WI38 (cell line): ENCODE measurements around the gene KRT76.
"Not testable (repeated sequence)": the region's sequence is repeated elsewhere in the genome, so short reads cannot be mapped to it uniquely, and the experiment has no call there.

Source experiments
- H3K4me3 ChIP-seq: 2 replicates; pipeline ENCODE4 v1.5.1; 2011; ENCODE audit warnings: low read depth, mild to moderate bottlenecking, control low read depth, low read length
- CTCF ChIP-seq: IDR thresholded peaks from 2 replicates; pipeline ENCODE4 v1.5.1; 2012; ENCODE audit warnings: low read depth, mild to moderate bottlenecking, control low read depth, low read length

Gene KRT76

GRCh38 chr12:52795694-52796428, 18.7 kb upstream of the KRT76 start, which contains the start of gene KRT3:
Gene KRT3, minus strand, starts transcription at chr12:52796117. Its CDS starts 75 bp downstream, at chr12:52796042.
- H3K4me3 ChIP-seq = no peak within 1 kb of the TSS
- TF ChIP-seq CTCF = no peak

- H3K4me3 ChIP-seq = not testable (repeated sequence)
These were observed 18.2 kb upstream of the KRT76 start for GRCh38 chr12:52795332-52795674.

- H3K4me3 ChIP-seq = no peak overlapping the region
- no peak for TF ChIP-seq CTCF
These were observed 17.6 kb upstream of the KRT76 start for GRCh38 chr12:52794479-52795331.

GRCh38 chr12:52792185-52793029, 15.3 kb upstream of the KRT76 start:
- H3K4me3 ChIP-seq = no peak overlapping the region
- TF ChIP-seq CTCF = no peak

- H3K4me3 ChIP-seq = no peak overlapping the region
- no peak for TF ChIP-seq CTCF
These were observed 14.4 kb upstream of the KRT76 start for GRCh38 chr12:52791271-52792184.

- TF ChIP-seq CTCF = no peak
- no peak overlapping the region for H3K4me3 ChIP-seq
These were observed 13.5 kb upstream of the KRT76 start for GRCh38 chr12:52790427-52791270.
